Activated CD4-positive, alpha-beta T cell treated with anti-CD3 and anti-CD28 coated beads, Interleukin-2, amount 10 ng/mL, durations not matched to agents 7 days and 5 days (primary cell): Measurements from ENCODE around the gene GCK. TPM values are rescaled to one million over a fixed set of nuclear protein-coding genes. Genes with fewer than 3 reads are reported as not detected.

ENCODE experiments used
- CTCF ChIA-PET: fragments of 350-600 bp; sonication (Branson Sonifier 250); formaldehyde crosslinking; loops from one replicate; lab custom pipeline; 2021; ENCODE audit warnings: antibody characterized with exemption; lab: Charles Lee
- POLR2A ChIA-PET: fragments of 350-600 bp; sonication (Branson Sonifier 250); formaldehyde crosslinking; loops from one replicate; lab custom pipeline; 2021; ENCODE audit warnings: antibody characterized with exemption; lab: Charles Lee
- DNase-seq: peaks from one replicate; pipeline ENCODE4 v3.0.0-alpha.2; 2020
- H3K27ac Mint-ChIP-seq: one replicate; pipeline ENCODE4 v1.8.0; 2021; ENCODE audit warnings: mild to moderate bottlenecking, moderate library complexity, mixed read lengths
- H3K27me3 Mint-ChIP-seq: one replicate; pipeline ENCODE4 v1.8.0; 2021; ENCODE audit warnings: mixed read lengths
- H3K36me3 Mint-ChIP-seq: one replicate; pipeline ENCODE4 v1.8.0; 2021; ENCODE audit warnings: low read depth, mixed read lengths
- H3K4me1 Mint-ChIP-seq: one replicate; pipeline ENCODE4 v1.8.0; 2021; ENCODE audit warnings: mixed read lengths
- H3K4me3 Mint-ChIP-seq: one replicate; pipeline ENCODE4 v1.8.0; 2021; ENCODE audit warnings: mild to moderate bottlenecking, moderate library complexity, mixed read lengths
- H3K9me3 Mint-ChIP-seq: one replicate; pipeline ENCODE4 v1.8.0; 2021; ENCODE audit warnings: mixed read lengths
- total RNA-seq, 2 experiments: library from RNA; stranded (reverse); gene quantifications; one replicate each; pipeline ENCODE4 v1.2.3, GENCODE V29; 2021

The GCK gene
- total RNA-seq = not detected

DNA sequence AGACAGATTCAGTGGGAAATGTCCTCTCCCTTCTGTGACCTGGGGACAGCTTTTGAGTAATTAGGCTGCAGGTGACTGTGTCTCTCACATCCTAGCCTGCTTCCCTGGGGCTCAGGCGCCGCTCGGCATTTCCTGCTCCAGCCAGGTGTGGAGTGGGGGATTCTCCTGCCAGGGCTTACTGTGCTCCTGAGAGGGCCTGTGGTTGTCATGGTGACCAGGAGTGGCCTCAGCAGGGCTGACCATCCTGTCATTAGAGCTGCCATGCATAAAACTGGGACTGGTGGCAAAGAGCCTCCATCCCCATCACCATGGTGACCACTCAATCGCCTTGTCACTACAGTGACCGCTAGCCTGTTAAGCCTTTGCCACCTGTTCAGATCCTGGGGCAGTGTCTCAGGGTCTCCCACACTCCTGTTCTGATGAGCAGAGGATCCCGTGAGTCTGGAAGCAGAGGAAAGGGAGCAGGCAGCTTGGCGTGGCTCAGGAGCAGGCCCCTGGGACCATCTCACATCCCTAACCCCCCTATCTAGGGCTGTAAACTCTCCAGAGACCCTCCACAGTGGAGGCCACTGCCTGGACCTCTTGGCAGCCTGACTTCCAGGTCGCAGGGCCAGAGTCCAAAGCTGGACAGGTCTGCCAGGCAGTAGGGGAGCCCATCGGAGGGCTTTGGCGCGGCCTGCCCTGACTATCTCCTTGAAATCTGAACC lies at the start of gene GCK:
Gene GCK (minus strand): TSS at position 154 of the 707 bp plus-strand sequence. CDS start 486 bp downstream, outside the sequence.
- H3K27ac Mint-ChIP-seq = no peak within 1 kb of the TSS
- no peak within 1 kb of the TSS for H3K4me3 Mint-ChIP-seq
- no peaks in the 10 kb centered on the region for H3K36me3 Mint-ChIP-seq
- CTCF ChIA-PET = interaction anchor here (0.7 to 1.7 kb wide), 2 partner anchors 13 to 538 kb away, joined by 3 read pairs; no protein-coding TSS in a partner anchor
- POLR2A ChIA-PET = no interaction called here
- H3K4me1 Mint-ChIP-seq = no peaks in the 10 kb centered on the region
- no peaks in the 10 kb centered on the region for H3K9me3 Mint-ChIP-seq
- no peak for DNase-seq
- H3K27me3 Mint-ChIP-seq = peaks cover 2% of the 10 kb centered on the region

DNA sequence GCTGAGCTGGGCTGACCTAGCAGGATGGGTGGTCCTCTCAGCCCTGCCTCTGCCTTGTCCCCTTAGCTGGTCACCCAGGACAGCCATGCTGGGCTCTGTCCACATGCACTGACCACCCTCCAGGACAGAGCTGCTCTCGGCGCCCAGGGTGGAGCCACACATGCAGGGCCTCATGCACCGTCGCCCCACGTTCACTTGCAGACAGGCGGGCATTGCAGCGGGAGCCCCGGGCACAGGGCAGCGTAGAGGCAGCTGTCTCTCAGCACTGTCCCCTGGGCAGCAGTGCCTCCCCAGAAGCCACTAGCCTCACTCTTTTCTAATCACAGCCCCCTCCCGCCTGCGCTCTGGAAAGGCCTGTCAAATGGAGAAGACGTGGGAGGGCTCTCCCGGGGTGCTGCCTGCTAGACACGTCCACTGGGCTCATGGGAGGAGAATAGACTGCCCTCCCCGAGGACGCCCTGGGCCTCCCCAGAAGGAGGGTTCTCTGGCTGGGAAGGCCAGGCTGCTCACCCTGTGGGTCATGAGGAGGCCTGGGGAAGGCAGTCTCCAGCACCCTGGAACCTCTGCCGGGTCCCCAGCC lies 49.0 kb upstream of the GCK start:
- Mint-ChIP-seq H3K27me3 (no peaks in the 10 kb centered on the region), H3K9me3 (no peaks in the 10 kb centered on the region), H3K27ac (no peak overlapping the region), H3K4me3 (no peak overlapping the region), H3K36me3 (no peaks in the 10 kb centered on the region), H3K4me1 (peaks cover 5% of the 10 kb centered on the region)
- DNase-seq = no peak
- ChIA-PET POLR2A (no interaction called here), CTCF (interaction anchor here (0.8 to 1.8 kb wide), 2 partner anchors 14 to 296 kb away, joined by 3 to 5 read pairs; no protein-coding TSS in a partner anchor)

GRCh38 chr7:44237696-44238095 lies 48.5 kb upstream of the GCK start:
- H3K27me3 Mint-ChIP-seq = no peaks in the 10 kb centered on the region
- no peak overlapping the region for H3K27ac Mint-ChIP-seq
- H3K4me3 Mint-ChIP-seq = no peak overlapping the region
- no peak for DNase-seq
- CTCF ChIA-PET = interaction anchor here (1.8 kb wide), 1 partner anchor 14 kb away, joined by 5 read pairs; no protein-coding TSS in a partner anchor
- no peaks in the 10 kb centered on the region for H3K9me3 Mint-ChIP-seq
- H3K36me3 Mint-ChIP-seq = no peaks in the 10 kb centered on the region
- POLR2A ChIA-PET = no interaction called here
- H3K4me1 Mint-ChIP-seq = peaks cover 5% of the 10 kb centered on the region

GRCh38 chr7:44236333-44236728 lies 47.1 kb upstream of the GCK start:
- Mint-ChIP-seq H3K27ac (no peak overlapping the region), H3K27me3 (no peaks in the 10 kb centered on the region), H3K4me1 (peaks cover 5% of the 10 kb centered on the region), H3K4me3 (no peak overlapping the region), H3K9me3 (no peaks in the 10 kb centered on the region), H3K36me3 (no peaks in the 10 kb centered on the region)
- ChIA-PET POLR2A (no interaction called here), CTCF (interaction anchor here (1.2 to 1.8 kb wide), 2 partner anchors 11 to 12 kb away, joined by 3 to 5 read pairs; no protein-coding TSS in a partner anchor)
- DNase-seq = no peak

GRCh38 chr7:44235582-44236332 lies 46.5 kb upstream of the GCK start:
- no peak overlapping the region for H3K4me3 Mint-ChIP-seq
- no peaks in the 10 kb centered on the region for H3K4me1 Mint-ChIP-seq
- DNase-seq = no peak
- no peaks in the 10 kb centered on the region for H3K36me3 Mint-ChIP-seq
- POLR2A ChIA-PET = no interaction called here
- H3K27me3 Mint-ChIP-seq = no peaks in the 10 kb centered on the region
- H3K27ac Mint-ChIP-seq = no peak overlapping the region
- no peaks in the 10 kb centered on the region for H3K9me3 Mint-ChIP-seq
- CTCF ChIA-PET = no interaction called here

DNA sequence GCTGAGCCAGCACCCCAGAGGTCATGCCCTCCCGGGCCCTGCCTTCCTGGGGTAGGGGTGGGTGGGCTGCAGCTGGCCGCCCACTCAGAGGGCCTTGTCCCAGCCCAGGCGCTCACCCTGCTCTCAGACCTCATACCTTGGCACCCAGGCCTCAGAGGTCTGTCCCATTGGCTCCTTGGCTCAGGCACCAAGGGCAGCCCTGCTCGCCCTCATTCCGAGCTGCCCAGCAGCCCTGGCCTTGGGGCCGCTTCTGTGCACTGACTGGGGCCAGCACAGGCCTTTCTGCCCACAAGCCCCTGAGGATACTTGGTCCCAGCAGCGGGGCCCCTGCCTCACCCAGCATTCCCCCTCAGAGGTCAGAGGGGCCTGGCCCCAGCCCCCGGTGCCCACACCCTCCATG lies 45.8 kb upstream of the GCK start:
- H3K4me3 Mint-ChIP-seq = no peak overlapping the region
- no peak for DNase-seq
- H3K36me3 Mint-ChIP-seq = no peaks in the 10 kb centered on the region
- CTCF ChIA-PET = no interaction called here
- POLR2A ChIA-PET = no interaction called here
- no peaks in the 10 kb centered on the region for H3K9me3 Mint-ChIP-seq
- no peak overlapping the region for H3K27ac Mint-ChIP-seq
- no peaks in the 10 kb centered on the region for H3K27me3 Mint-ChIP-seq
- H3K4me1 Mint-ChIP-seq = no peaks in the 10 kb centered on the region

DNA sequence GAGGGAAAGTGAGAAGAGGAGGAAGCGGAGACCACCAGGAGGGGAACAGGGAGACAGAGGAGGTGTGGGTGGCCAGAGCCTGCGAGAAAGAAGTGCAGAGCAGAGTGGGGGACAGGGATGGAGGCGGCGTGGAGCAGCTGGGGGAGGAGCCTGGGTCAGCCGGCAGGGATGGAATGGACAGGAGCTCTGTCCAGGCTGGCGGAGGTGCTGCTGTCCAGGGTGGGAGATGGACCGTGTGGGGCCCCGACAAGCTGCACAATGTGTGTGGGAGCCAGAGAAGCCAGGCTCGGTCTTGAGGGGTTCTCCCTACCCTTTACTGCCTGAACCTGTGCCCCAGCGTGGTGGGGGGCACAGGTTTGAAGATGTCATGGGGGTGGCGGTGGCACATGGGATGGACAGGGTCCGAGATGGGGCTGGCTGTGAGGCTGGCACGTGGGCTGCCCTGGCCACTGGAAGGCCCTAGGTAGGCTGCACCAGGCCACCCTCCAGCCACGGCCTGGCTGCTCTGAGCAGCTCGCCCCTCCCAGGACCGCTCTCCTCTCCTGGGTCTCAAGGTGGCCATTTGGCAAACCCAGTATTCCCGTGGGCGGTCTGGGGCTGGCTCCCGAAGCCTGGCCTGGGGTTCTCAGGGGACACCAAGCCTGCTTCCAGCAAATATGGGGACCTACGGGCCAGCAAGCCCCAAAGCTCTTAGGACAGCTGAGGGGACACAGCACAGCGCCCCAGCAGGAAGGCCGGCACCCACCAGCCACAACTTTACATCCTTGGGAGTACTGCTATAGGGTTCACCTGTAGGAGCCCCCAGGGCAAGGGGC lies 43.9 kb upstream of the GCK start:
- H3K36me3 Mint-ChIP-seq = no peaks in the 10 kb centered on the region
- DNase-seq = no peak
- H3K4me1 Mint-ChIP-seq = no peaks in the 10 kb centered on the region
- H3K4me3 Mint-ChIP-seq = no peak overlapping the region
- H3K27me3 Mint-ChIP-seq = no peaks in the 10 kb centered on the region
- no peaks in the 10 kb centered on the region for H3K9me3 Mint-ChIP-seq
- ChIA-PET CTCF (interaction anchor here (1.1 kb wide), 1 partner anchor 8 kb away, joined by 3 read pairs; no protein-coding TSS in a partner anchor), POLR2A (no interaction called here)
- no peak overlapping the region for H3K27ac Mint-ChIP-seq

GRCh38 chr7:44232396-44232795 lies 43.2 kb upstream of the GCK start:
- no peaks in the 10 kb centered on the region for H3K36me3 Mint-ChIP-seq
- ChIA-PET POLR2A (no interaction called here), CTCF (interaction anchor here (1.1 kb wide), 1 partner anchor 9 kb away, joined by 3 read pairs; no protein-coding TSS in a partner anchor)
- no peak for DNase-seq
- H3K27ac Mint-ChIP-seq = no peak overlapping the region
- no peak overlapping the region for H3K4me3 Mint-ChIP-seq
- H3K9me3 Mint-ChIP-seq = no peaks in the 10 kb centered on the region
- H3K27me3 Mint-ChIP-seq = no peaks in the 10 kb centered on the region
- no peaks in the 10 kb centered on the region for H3K4me1 Mint-ChIP-seq

DNA sequence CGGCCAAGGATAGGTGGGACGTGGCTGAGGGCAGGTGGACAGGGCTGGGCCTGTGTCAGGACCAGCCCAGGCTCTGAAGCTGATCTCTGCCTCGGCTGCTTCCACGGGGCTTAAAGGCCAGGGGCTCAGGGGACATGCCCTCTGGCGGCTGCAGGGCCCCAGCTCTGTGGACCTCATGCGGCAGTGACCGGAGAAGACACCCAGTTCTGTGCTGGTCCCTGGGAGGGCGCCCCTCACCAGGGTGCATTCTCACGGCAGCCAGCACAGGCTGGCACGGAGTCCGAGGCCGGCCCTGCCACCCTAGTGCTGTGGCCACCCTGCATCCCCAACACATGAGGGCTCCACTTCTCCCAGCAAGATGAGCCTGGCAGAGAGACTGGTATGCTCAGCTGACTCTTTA lies 41.8 kb upstream of the GCK start:
- no peaks in the 10 kb centered on the region for H3K4me1 Mint-ChIP-seq
- ChIA-PET CTCF (interaction anchor here (1.5 kb wide), 1 partner anchor 10 kb away, joined by 3 read pairs; no protein-coding TSS in a partner anchor), POLR2A (no interaction called here)
- no peaks in the 10 kb centered on the region for H3K9me3 Mint-ChIP-seq
- H3K36me3 Mint-ChIP-seq = no peaks in the 10 kb centered on the region
- H3K4me3 Mint-ChIP-seq = no peak overlapping the region
- no peak overlapping the region for H3K27ac Mint-ChIP-seq
- no peaks in the 10 kb centered on the region for H3K27me3 Mint-ChIP-seq
- DNase-seq = no peak

GRCh38 chr7:44230286-44230685 lies 41.0 kb upstream of the GCK start:
- H3K27ac Mint-ChIP-seq = no peak overlapping the region
- ChIA-PET CTCF (interaction anchor here (1.5 kb wide), 1 partner anchor 11 kb away, joined by 3 read pairs; no protein-coding TSS in a partner anchor), POLR2A (no interaction called here)

GRCh38 chr7:44229546-44230105 lies 40.4 kb upstream of the GCK start:
- Mint-ChIP-seq H3K4me1 (no peaks in the 10 kb centered on the region), H3K9me3 (no peaks in the 10 kb centered on the region), H3K27me3 (no peaks in the 10 kb centered on the region), H3K36me3 (no peaks in the 10 kb centered on the region), H3K27ac (no peak overlapping the region), H3K4me3 (no peak overlapping the region)
- CTCF ChIA-PET = interaction anchor here (0.6 to 0.7 kb wide), 2 partner anchors 172 to 1883 kb away, joined by 3 read pairs; no protein-coding TSS in a partner anchor
- DNase-seq = no peak
- POLR2A ChIA-PET = no interaction called here

More at GRCh38 chr7:44230286-44230685, 41.0 kb upstream of the GCK start:
- Mint-ChIP-seq H3K27me3 (no peaks in the 10 kb centered on the region), H3K9me3 (no peaks in the 10 kb centered on the region), H3K4me3 (no peak overlapping the region), H3K4me1 (no peaks in the 10 kb centered on the region), H3K36me3 (no peaks in the 10 kb centered on the region)
- DNase-seq = no peak
